Right ventricle myocardium inferior (tissue), 1 donor: ENCODE results near the gene NPIPA1. TPM values are rescaled to one million over a fixed set of nuclear protein-coding genes. Genes with fewer than 3 reads are reported as not detected.
"Not testable (repeated sequence)": the region's sequence is repeated elsewhere in the genome, so short reads cannot be mapped to it uniquely, and the experiment has no call there.

Experiments used
- ATAC-seq: fragments of 200-7000 bp; cut with Tn5 transposase; one replicate; pipeline ENCODE4 v1.9.1; 2020; ENCODE audit warnings: mild to moderate bottlenecking, moderate library complexity
- DNase-seq: peaks from one replicate; pipeline ENCODE4 v3.0.0; 2021; ENCODE audit errors: missing footprints
- intact Hi-C: fragments of 100-400 bp; cut with DNase I; formaldehyde crosslinking; loops from one replicate; pipeline ENCODE4 v1.11.0; 2022
- total RNA-seq: library from RNA; stranded (reverse); fragmentation: NEBNext Ultra II Directional; extraction: Animal tissue kit (Norgen Biotek cat#: 25700); gene quantifications from one replicate; pipeline ENCODE4 v1.2.1, GENCODE V29; 2021
- donor health status: DM: no; HTN: yes; CAD: no; lungs with severe emphysema.

NPIPA1 gene
- total RNA-seq, 1 donor from 2014 or later = 45.3 TPM

DNA sequence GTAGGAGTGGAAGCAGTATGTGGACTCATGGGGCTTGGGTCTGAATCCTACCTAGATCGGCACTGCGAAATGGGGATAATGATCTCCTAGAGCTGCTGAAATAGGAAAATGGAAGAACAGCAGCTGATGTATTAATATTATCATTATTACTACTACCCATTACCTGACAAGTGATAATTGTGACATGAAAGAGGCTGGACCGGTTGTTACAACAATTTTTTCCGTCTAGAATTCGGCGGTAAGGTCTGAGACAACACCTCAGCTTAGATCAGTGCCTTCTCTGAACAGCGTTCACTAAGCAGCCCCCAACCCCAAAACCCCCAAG lies 37.0 kb downstream of the NPIPA1 start:
- DNase-seq, ATAC-seq, intact Hi-C loops: not testable (repeated sequence)

DNA sequence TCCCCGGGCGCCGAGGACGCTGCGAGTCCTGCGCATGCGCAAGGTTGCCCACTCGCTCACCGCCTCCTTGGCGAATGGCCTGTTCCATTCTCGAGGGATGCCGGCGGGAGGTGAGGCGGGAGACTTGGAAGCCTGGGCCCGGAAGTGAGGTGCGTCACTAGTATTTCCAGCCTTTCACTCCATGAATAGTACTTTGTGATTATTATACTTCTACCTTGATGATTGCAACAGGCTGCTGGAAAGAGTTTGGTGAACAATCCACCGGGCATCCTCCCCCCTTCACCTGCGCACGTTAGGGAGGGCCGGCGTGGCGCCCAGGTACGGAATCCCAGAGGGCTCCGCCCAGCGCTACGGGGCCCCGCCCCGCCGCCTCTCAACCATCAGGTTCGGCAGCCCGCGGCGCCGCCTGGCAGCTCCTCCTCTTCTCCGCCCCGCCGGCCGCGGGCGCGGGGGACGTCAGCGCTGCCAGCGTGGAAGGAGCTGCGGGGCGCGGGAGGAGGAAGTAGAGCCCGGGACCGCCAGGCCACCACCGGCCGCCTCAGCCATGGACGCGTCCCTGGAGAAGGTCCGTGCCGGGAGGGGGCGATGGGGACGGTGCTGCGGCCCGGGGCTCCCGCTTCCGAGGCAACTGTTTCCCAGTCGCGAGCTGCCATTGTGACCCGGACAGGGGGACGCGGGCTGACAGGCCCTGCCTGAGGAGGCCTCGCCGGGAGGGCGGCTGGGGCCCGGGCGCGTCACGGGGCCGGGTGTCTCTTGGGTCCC lies 37.6 kb downstream of the NPIPA1 start, which contains the start of gene PDXDC1:
PDXDC1 (plus strand) TSS at position 371 of the 762 bp plus-strand sequence; CDS start at position 545, 174 bp downstream.
- peak; percentile 98 for DNase-seq
- intact Hi-C loops = not testable (repeated sequence)
- peak; percentile 97 for ATAC-seq

DNA sequence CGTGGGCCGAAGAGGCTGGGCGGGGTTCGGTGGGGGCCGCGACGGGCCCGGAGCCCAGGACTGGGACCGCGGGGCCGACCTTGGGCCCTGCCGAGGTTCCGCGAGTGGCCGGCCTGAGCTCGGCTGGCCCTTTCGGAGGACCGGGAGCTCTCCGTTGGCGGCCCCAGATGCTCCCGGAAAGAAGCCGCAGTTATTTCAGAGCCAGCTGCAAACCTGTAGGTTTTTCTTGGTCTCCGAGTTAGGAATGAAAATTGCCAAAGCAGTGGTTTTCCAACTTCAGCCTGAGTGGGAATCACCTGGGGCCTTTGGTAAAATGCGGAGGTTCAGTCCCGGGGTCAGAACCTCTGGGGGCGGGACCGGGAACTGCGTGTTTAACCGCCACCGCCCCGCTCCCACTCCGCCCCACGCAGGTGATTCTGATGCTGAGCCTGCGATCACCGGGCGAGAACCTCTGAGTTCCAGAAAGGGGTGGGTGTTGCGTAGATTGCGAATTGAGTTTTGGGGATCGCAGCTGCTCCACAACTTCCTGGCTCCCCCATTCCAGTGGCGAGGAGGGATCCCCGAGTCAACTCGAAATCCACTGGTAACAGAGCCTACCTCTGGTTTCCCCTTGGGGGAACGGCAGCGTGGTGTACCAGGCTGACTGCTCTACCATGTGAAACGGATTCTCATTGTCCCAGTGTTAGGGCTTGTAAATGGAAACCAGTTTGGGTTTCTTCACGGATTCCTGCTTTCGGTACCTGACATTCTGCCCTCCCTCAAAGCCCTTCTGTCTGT lies 38.4 kb downstream of the NPIPA1 start:
- intact Hi-C loops = not testable (repeated sequence)
- ATAC-seq (peak; percentile 27), DNase-seq (peak; percentile 82)

DNA sequence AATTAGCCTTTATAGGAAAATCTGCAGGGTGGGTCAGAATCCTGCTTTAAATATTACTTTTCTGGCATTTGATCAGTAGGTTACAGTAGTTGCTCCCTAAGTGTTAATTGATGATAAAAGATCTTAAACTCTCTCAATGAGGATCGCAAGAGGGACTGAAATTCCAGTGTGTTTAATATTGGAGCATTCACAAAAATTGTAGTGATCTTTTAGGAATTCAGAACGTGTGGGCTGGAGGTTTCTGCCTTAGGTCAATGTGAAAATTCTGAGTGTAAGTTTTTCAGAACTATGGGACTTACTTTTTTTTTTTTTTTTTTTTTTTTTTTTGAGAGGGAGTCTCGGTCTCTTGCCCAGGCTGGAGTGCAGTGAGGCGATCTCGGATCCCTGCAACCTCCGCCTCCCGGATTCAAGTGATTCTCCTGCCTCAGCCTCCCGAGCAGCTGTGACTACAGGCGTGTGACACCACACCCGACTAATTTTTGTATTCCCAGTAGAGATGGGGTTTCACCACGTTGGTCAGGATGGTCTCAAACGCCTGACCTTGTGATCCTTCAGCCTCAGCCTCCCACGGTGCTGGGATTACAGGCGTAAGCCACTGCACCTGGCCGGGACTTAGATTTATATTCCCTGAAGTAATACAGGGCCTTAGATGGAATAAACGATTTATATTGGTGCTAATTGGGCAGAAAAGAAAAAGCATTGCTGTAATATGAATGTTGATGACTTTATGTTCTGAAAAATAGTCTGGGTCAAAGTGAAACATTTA lies 39.9 kb downstream of the NPIPA1 start:
- DNase-seq, intact Hi-C loops: not testable (repeated sequence)

DNA sequence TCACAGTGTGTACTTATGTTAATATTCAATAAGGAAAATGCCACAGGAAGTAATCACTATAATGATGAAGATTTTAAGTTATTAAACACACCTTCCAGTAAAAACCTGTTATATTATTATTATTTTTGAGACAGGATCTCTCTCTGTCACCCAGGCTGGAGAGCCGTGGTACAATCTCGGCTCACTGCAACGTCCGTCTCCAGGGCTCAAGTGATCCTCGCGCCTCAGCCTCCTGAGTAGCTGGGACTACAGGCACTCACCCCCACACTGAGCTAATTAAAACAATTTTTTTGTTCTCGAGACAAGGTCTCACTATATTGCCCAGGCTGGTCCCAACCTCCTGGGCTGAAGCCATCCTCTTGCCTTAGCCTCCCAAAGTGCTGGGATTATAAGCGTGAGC lies 41.0 kb downstream of the NPIPA1 start:
- not testable (repeated sequence) for DNase-seq, ATAC-seq

More for the DNA sequence above, 39.9 kb downstream of the NPIPA1 start:
- not testable (repeated sequence) for ATAC-seq

DNA sequence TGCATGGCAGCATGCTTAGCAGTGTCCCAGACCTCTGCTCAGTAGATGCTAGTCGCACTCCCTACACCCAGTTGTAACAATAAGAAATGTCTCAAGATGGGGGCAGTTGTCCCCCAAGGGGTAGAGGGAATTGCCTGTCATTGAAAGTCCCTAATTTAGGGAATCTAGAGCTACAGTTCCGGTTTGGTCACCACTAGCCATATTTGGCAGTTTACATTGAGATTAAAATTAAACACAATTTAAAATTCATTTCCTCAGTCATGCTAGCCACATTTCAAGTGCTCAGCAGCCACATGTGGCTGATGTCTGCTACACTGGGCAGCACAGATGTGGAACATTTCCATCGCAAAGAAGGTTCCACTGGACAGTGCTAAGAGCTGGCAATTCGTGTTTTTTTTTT lies 41.7 kb downstream of the NPIPA1 start:
- DNase-seq, ATAC-seq, intact Hi-C loops: not testable (repeated sequence)

More for the DNA sequence above, 41.0 kb downstream of the NPIPA1 start:
- intact Hi-C loops = not testable (repeated sequence)

DNA sequence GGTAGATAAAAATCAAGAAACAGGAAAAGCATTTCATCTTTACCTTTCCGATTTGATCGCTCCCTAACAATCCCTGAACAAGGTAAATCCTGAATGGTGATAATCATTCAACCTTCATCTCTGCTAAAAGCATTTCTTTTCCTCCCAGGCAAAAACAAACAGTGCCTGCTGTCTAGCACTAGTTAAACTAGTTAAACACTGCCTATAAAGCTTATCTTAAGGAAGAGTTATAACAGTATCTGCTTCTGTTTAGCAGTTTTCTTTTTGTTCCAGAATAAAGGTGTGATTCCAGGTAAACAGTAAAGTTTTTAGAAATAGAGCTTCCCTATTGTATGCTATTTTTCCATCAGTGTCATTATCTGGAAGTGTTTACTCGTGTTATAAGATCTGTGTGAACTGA lies 44.0 kb downstream of the NPIPA1 start:
- ATAC-seq, intact Hi-C loops, DNase-seq: not testable (repeated sequence)

DNA sequence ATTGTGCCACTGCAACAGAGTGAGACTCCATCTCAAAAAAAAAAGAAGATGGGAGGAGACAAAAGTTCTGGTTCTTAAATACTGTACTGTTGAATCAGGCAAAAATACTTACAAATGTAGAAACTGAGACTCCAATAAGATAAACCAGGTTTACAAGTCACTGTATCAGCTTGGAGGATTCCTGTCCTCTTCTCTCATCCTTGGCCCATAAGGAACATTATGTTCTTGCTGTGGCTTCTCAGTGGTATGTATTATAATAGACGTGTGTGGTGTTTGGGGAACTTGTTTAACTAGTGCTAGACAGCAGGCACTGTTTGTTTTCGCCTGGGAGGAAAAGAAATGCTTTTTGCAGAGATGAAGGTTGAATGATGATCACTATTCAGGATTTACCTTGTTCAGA lies 45.3 kb downstream of the NPIPA1 start:
- intact Hi-C loops, DNase-seq: not testable (repeated sequence)
- ATAC-seq = peak; percentile 26

DNA sequence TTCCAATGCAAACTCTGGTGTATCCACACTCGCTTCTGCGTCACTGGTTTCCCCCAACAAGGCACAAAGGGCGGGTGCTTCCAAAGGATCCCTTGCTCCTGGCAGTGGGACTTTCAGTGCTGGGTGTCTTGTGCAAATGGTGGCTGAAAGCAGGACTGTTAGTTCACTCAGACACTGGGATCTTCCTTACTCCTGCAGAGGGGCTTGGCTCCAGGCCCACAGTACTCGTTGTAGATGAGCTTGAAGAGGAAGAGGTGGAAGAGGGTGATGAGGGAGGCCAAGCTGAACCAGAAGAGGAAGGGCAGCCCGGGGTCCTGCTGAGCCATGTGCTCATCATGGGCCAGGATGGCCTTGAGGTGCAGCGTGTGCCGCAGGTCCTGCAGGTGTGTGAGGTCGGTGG lies 50.8 kb downstream of the NPIPA1 start:
- intact Hi-C loops, ATAC-seq, DNase-seq: not testable (repeated sequence)

DNA sequence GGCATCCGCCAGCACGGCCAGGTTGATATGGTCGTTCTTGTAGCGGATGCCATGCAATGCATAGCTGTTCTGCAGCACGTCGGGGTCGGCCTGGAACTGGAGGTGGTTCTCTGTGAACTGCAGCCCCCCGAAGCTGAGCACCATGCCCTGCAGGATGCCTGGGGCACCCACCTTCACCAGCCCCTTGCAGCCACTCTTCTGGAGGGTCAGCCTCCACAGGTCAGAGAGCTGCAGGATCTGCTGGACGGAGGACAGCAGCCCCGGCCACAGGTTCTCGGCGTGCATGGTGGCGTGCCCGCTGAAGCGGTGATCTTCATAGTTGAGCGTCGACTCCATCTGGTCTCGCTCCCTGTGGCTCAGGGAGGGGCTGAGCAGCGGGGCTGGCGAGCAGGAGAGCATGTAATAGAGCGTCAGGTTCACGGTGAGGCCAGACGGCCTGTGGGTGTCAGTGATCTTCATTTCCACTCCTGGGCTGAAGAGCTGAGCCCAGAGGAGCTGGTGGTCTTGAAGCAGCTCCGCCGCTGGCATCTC lies 51.5 kb downstream of the NPIPA1 start:
- intact Hi-C loops, DNase-seq: not testable (repeated sequence)
- peak; percentile 4 for ATAC-seq

DNA sequence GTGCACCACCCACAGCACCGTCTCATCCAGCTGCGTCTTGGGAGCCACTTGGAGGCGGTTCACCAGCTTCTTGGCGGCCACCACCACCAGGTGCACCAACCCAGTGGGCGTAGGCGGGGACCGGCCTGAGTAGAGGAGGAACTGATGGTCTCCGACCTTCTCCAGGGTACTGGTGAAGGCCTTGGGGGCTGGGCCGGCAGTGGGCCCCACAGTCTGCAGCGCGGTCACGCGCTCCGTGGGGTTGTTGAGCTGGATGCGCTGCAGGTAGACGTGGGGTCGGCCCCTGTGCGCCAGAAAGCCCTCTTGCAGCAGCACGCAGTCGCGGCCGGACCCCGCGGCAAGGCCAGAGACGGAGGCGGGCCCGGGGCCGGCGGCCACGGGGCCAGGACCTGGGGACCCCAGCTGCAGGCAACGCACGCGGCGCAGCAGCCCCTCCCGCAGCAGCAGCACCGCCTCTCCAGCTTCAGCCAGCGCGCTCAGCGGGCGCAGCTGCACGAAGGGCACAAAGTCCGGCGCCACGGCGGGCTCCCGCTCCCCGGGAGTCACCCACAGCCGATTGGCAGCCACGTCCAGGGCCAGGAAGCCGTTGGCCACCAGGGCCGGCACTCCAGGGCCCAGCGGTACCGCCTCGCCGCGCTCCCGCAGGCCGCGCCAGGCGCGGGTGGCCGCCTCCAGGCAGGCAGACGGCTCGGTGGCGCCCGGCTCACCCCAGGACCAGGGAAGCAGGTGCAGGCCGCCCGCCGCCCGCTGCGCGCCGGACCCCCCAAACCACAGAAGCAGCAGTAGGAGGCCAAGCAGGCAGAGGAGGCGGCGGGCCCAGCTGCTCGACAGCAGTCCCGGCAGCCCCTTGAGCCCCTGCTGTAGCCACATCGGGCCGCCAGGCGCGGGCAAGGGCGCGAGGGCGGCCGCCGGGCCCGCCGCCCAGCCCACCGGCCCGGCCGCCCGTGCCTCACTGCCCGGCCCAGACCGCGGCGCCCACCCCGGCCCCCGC lies 52.3 kb downstream of the NPIPA1 start:
- intact Hi-C loops, DNase-seq: not testable (repeated sequence)
- ATAC-seq = peak; percentile 34

DNA sequence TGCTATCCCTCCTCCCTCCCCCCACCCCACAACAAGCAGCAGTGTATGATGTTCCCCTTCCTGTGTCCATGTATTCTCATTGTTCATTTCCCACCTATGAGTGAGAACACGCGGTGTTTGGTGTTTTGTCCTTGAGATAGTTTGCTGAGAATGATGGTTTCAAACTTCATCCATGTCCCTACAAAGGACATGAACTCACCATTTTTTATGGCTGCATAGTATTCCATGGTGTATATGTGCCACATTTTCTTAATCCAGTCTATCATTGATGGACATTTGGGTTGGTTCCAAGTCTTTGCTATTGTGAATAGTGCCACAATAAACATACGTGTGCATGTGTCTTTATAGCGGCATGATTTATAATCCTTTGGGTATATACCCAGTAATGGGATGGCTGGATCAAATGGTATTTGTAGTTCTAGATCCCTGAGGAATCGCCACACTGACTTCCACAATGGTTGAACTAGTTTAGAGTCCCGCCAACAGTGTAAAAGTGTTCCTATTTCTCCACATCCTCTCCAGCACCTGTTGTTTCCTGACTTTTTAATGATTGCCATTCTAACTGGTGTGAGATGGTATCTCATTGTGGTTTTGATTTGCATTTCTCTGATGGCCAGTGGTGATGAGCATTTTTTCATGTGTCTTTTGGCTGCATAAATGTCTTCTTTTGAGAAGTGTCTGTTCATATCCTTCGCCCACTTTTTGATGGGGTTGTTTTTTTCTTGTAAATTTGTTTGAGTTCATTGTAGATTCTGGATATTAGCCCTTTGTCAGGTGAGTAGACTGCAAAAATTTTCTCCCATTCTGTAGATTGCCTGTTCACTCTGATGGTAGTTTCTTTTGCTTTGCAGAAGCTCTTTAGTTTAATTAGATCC lies 56.3 kb downstream of the NPIPA1 start:
- intact Hi-C loops, DNase-seq, ATAC-seq: not testable (repeated sequence)

DNA sequence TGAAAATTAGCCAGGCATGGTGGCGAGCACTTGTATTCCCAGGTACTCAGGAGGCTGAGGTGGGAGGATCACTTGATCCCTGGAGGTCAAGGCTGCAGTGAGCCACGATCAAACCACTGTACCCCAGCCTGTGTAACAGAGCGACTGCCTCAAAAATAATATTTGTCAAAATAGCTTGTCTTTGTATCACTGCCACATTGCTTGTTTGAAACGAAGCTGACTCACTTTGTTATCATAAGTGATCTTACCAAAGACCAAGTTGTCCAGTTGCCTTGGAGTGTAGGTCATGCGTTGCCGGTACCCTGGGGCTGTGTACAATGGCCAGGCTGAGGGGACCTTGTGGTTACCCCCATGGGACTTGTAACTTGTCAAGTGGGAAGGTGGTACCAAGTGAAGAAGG lies 59.5 kb downstream of the NPIPA1 start:
- DNase-seq, intact Hi-C loops, ATAC-seq: not testable (repeated sequence)

DNA sequence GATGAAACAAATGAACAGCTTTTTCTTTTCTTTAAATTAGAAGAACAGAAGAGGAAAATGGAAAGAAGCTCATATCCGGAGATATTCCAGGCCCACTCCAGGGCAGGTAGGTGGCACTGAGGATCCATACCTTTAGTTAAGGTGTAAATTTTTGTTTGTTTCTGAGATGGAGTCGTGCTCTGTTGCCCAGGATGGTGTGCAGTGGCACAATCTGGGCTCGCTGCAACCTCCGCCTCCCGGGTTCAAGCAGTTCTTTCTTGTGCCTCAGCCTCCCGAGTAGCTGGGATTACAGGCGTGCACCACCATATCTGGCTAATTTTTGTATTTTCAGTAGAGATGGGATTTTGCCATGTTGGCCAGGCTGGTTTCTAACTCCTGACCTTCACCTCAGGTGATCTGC lies 61.1 kb downstream of the NPIPA1 start:
- ATAC-seq, intact Hi-C loops, DNase-seq: not testable (repeated sequence)

DNA sequence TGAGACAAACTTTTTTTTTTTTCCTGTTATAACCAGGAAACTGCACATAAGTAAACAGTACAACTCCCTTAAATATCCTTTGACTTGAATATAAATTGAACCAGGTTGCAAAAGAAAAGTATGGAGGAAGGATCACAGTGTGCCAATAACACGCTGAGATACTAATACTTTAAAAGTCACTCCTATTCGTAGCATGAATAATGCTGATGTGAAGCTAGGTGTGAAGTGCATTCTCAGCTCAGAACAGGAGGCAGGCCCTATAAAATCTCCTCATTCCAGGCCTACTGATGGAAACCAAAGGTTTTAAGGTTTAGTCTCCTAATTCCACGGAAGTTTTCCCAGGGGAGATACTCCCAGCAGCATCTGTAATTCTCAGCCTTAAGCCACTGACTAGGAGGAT lies 62.6 kb downstream of the NPIPA1 start:
- peak; percentile 17 for ATAC-seq
- DNase-seq, intact Hi-C loops: not testable (repeated sequence)
